Progenitor cell of endocrine pancreas (in vitro differentiated cells): ENCODE data around the gene DUSP7. TPM values are rescaled to one million over a fixed set of nuclear protein-coding genes. Genes with fewer than 3 reads are reported as not detected.

Experiments
- DNase-seq: peaks from one replicate; pipeline ENCODE4 v3.0.0; 2021; ENCODE audit warnings: low spot score; ENCODE audit not compliant: unreplicated experiment
- H3K27ac Mint-ChIP-seq: 2 replicates; pipeline ENCODE4 v1.8.0; 2021; ENCODE audit warnings: mild to moderate bottlenecking, moderate library complexity, mixed read lengths
- H3K27me3 Mint-ChIP-seq: 2 replicates; pipeline ENCODE4 v1.8.0; 2021; ENCODE audit warnings: mixed read lengths
- H3K36me3 Mint-ChIP-seq: 2 replicates; pipeline ENCODE4 v1.8.0; 2022; ENCODE audit warnings: mixed read lengths; ENCODE audit not compliant: insufficient read depth
- H3K4me1 Mint-ChIP-seq: 2 replicates; pipeline ENCODE4 v1.8.0; 2021; ENCODE audit warnings: low read depth, mixed read lengths
- H3K4me3 Mint-ChIP-seq: 2 replicates; pipeline ENCODE4 v1.8.0; 2021; ENCODE audit warnings: low read depth, mild to moderate bottlenecking, moderate library complexity, mixed read lengths
- H3K9me3 Mint-ChIP-seq: 2 replicates; pipeline ENCODE4 v1.8.0; 2021; ENCODE audit warnings: low read depth, mixed read lengths
- CTCF ChIP-seq: fragments of 200-600 bp; sonication (generic); IDR thresholded peaks from one replicate; pipeline ENCODE4 v1.5.0; 2021; ENCODE audit warnings: antibody characterized with exemption, mild to moderate bottlenecking; ENCODE audit not compliant: unreplicated experiment
- total RNA-seq: library from RNA; stranded (reverse); gene quantifications from 2 replicates; pipeline ENCODE4 v1.2.1, GENCODE V29; 2021

Gene DUSP7
- total RNA-seq, 1 donor from 2014 or later, result 10.3 TPM

- Mint-ChIP-seq H3K4me1 (peaks cover 2% of the 10 kb centered on the region), H3K4me3 (no peak overlapping the region), H3K36me3 (no peaks in the 10 kb centered on the region), H3K27me3 (peaks cover 3% of the 10 kb centered on the region), H3K9me3 (no peaks in the 10 kb centered on the region), H3K27ac (no peak overlapping the region)
- no peak for DNase-seq
- TF ChIP-seq CTCF, result no peak
These were observed 23.5 kb downstream of the DUSP7 start for GRCh38 chr3:52032702-52033408.

GRCh38 chr3:52031896-52032295 is 24.5 kb downstream of the DUSP7 start:
- Mint-ChIP-seq H3K27me3 (peaks cover 3% of the 10 kb centered on the region), H3K27ac (no peak overlapping the region), H3K4me1 (peaks cover 2% of the 10 kb centered on the region), H3K4me3 (no peak overlapping the region), H3K36me3 (no peaks in the 10 kb centered on the region), H3K9me3 (no peaks in the 10 kb centered on the region)
- no peak for DNase-seq
- TF ChIP-seq CTCF, result no peak

- no peak for DNase-seq
- peaks cover 8% of the 10 kb centered on the region for H3K27me3 Mint-ChIP-seq
- no peak overlapping the region for H3K4me3 Mint-ChIP-seq
- H3K27ac Mint-ChIP-seq, result no peak overlapping the region
- no peak for TF ChIP-seq CTCF
- no peaks in the 10 kb centered on the region for H3K36me3 Mint-ChIP-seq
- H3K9me3 Mint-ChIP-seq, result no peaks in the 10 kb centered on the region
- peaks cover 2% of the 10 kb centered on the region for H3K4me1 Mint-ChIP-seq
These were observed 25.6 kb downstream of the DUSP7 start for GRCh38 chr3:52030714-52031310.

- no peaks in the 10 kb centered on the region for H3K9me3 Mint-ChIP-seq
- no peaks in the 10 kb centered on the region for H3K36me3 Mint-ChIP-seq
- H3K4me3 Mint-ChIP-seq, result no peak overlapping the region
- H3K4me1 Mint-ChIP-seq, result peaks cover 2% of the 10 kb centered on the region
- no peak overlapping the region for H3K27ac Mint-ChIP-seq
- peaks cover 8% of the 10 kb centered on the region for H3K27me3 Mint-ChIP-seq
- TF ChIP-seq CTCF, result no peak
- no peak for DNase-seq
These were observed 26.8 kb downstream of the DUSP7 start for GRCh38 chr3:52029535-52029934.

- TF ChIP-seq CTCF, result no peak
- Mint-ChIP-seq H3K27me3 (peaks cover 8% of the 10 kb centered on the region), H3K36me3 (no peaks in the 10 kb centered on the region), H3K9me3 (no peaks in the 10 kb centered on the region), H3K4me3 (no peak overlapping the region), H3K27ac (no peak overlapping the region), H3K4me1 (peaks cover 2% of the 10 kb centered on the region)
- DNase-seq, result no peak
These were observed 27.3 kb downstream of the DUSP7 start for GRCh38 chr3:52029053-52029452.
